H4 (cell line): ENCODE data around the gene JADE2. TPM values are rescaled to one million over a fixed set of nuclear protein-coding genes. Genes with fewer than 3 reads are reported as not detected.
"Not testable (repeated sequence)": the region's sequence is repeated elsewhere in the genome, so short reads cannot be mapped to it uniquely, and the experiment has no call there.

ENCODE experiments used
- DNase-seq: peaks from one replicate; pipeline ENCODE4 v3.0.0-alpha.2; 2015; ENCODE audit warnings: low spot score
- total RNA-seq: library from RNA; depleted of rRNA; stranded (reverse); fragments of >200 nt; shearing (Covaris generic); gene quantifications from 2 replicates; pipeline ENCODE4 v1.2.3, GENCODE V29; 2014; rRNA removed

Gene JADE2
- total RNA-seq = 17.9 and 18.1 TPM in 2 replicates

GRCh38 chr5:134524826-134525682, at the start of gene JADE2:
JADE2 (plus strand) TSS chr5:134525670; CDS start chr5:134535858, 10,188 bp downstream.
- peak; percentile 84 for DNase-seq

GRCh38 chr5:134477462-134478245, 47.8 kb upstream of the JADE2 start:
- DNase-seq = no peak

DNA sequence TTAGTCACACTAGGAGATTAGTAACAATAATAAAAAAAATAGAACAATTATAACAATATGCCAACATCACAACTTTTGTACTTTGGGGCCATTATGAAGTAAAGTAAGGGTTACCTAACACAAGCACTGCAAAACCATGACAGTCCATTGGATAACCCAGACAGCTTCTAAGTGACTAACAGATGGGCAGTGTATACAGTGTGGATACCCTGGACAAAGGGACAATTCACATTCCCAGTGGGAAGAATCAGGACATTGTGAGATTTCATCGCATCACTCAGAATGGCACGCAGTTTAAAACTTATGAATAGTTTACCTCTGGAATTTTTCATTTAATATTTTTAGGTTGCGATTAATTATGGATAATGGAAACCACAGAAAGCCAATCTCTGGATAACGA, 45.6 kb upstream of the JADE2 start:
- DNase-seq = no peak

DNA sequence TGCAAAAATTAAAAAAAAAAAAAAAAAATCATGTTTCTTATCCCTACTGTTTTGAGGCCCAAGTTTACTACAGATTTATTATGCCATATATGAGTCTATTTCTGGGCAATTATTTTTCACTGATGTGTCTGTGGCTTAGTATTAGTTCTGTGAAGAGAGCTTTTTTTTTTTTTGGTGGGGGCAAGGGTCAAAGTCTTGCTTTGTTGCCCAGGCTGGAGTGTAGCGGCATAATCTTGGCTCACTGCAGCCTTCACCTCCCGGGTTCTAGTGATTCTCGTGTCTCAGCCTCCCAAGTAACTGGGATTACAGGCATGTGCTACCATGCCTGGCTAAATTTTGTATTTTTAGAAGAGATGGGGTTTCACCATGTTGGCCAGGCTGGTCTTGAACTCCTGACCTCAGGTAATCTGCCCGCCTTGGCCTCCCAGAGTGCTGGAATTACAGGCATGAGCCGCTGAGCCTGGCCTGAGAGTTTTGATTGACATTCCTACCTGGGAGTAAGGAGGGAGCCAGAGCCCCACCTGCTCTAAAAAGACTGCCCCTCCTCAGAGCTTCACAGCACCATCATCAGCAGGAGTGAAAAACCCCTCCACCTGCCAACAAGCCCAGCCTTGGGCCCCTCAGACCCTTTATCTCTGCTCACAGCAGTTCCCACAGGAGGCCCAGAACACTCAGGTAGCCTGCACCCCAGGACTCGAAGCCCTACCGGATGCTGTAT, 36.1 kb upstream of the JADE2 start:
- no peak for DNase-seq

GRCh38 chr5:134490255-134490924, 35.1 kb upstream of the JADE2 start:
- peak; percentile 1 for DNase-seq

GRCh38 chr5:134490925-134491271, 34.6 kb upstream of the JADE2 start:
- no peak for DNase-seq

DNA sequence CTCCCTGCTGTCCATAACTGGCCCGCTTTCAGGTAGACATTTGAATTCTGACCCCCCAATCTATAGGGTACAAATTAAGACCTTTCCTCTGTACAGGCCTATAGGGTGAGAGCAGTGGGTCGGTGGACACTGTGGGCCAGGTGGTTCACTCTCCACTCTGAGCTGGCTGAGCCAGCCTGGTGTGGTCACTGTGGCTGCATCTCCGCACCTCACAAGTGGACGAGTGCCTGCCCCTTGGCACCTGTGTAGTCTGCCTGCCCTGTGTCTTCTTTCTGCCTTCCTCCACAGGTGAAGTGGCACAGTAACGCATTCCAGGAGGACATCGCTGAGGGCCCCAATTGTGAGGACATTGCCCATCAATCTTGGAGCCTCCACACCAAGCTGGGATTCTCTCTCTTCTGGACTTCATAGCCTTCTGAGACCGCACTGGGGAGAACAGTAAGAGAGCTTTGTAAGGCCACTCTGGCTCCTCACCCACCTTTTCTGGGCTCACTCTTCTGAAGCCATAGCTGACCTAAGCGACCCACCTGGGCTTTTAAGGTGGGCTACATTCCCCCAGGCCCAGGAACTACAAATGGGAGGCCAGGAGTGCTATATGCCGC, 33.5 kb upstream of the JADE2 start:
- DNase-seq = peak; percentile 3

DNA sequence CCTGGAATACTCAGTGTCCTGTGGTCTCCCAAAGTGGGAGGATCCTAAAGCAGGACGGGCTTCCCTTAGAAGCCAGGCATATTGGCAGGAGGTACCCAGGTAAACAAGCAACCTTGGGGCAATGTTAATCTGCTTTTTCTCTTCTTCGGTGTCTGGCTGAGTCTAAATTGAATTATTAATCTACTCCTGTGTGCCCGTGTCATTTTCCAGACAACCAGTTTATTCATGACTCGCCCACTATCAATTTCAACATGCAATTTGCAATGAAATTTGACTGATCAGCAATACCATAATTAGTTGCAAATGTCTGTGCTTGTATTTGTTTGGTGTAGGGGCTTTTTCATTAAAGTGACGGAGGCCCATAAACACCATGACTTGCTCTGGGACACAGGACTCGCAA, 32.9 kb upstream of the JADE2 start:
- no peak for DNase-seq

GRCh38 chr5:134493461-134494055, 31.9 kb upstream of the JADE2 start:
- no peak for DNase-seq

GRCh38 chr5:134494780-134495179, 30.7 kb upstream of the JADE2 start:
- DNase-seq = no peak

DNA sequence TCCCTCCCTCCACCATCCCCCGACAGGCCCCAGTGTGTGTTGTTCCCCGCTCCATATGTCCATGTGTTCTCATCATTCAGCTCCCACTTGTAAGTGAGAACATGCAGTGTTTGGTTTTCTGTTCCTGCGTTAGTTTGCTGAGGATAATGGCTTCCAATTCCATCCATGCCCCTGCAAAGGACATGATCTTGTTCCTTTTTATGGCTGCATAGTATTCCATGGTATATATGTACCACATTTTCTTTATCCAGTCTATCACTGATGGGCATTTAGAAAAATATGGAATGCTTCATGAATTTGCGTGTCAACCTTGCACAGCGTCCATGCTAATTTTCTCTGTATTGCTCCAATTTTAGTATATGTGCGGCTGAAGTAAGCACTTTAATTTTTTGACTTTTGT, 25.6 kb upstream of the JADE2 start:
- not testable (repeated sequence) for DNase-seq

GRCh38 chr5:134500699-134501430, 24.6 kb upstream of the JADE2 start:
- peak; percentile 72 for DNase-seq

DNA sequence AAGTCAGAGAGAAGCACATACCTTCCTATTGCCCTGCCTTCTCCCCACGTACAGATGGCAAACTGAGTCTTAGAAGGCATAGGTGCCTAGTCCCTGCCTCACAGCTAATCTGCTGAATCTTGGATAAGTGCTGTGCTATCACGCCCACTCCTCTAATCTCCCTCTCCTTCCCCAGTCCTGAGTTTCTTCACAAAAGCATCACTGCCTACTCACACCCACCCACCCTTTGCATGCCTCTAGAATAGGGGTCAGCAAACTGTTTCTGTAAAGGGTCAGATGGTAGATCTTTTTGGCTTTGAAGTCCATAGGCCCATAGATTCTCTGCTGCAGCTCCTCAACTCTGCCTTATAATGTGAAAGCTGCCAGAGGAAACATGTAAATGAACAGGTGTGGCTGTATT, 23.2 kb upstream of the JADE2 start:
- DNase-seq = no peak

DNA sequence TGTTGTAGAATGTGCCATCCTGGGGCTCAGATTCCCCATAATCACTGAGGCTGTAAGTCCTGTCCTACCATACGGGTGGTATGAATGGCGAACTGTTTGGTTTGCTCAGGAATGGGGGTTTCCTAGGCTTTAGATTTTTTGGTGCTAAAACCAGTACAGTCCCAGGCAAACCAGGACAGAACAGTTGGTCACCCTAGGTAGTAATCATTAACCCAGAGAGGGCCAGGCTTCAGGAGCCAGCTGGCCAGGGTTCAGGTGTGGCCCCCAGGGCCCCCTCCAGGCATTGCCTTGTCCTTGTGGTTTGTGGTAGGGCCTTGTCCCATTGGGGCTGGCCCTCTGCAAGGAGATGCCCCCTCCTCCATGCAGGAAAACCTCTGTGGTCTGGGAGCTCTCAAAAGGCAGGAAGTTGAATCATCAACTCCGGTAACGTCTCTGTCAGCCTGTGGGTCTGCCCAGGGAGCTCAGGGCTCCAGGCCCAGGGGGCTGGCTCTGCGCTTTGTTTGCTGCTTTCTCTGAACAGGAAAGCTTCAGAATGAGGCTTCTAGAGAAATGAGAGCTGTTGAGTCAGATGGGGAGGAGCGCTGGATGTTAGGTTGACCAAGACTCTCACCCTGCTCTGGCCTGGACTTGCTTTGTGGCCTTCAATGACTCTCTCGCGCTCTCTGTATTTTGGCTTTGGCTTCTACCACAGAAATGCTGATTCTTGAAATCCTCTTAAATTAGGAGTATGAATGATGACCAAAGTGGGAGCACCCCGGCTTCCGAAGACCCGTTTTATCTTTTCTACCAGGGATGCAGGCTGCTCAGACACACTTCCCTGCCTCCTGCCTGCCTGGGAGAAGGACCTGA, 22.2 kb upstream of the JADE2 start:
- peak; percentile 99 for DNase-seq

DNA sequence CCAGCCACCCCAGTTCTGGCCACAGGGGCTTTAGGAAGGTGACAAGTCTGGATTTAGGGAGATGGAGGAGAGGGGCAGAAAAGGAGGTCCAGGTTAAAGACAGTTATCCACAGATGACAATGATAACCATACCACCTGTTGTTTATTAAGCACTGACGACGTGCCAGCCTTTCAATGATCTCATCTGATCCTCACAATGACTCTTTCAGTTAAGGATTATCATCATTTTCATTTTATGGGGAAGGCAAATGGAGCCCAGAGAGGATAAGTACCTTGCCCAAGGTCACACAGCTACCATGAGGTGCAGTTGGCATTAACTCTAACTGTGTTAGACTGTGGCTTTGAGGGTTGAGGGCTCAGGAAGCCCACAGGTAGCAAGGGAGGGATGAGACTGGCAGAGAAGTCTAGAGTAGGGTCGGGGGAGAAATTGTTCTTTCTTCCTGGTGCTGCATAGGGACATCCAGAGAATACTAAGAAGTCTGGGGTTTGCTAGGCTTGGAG, 21.5 kb upstream of the JADE2 start:
- peak; percentile 35 for DNase-seq

DNA sequence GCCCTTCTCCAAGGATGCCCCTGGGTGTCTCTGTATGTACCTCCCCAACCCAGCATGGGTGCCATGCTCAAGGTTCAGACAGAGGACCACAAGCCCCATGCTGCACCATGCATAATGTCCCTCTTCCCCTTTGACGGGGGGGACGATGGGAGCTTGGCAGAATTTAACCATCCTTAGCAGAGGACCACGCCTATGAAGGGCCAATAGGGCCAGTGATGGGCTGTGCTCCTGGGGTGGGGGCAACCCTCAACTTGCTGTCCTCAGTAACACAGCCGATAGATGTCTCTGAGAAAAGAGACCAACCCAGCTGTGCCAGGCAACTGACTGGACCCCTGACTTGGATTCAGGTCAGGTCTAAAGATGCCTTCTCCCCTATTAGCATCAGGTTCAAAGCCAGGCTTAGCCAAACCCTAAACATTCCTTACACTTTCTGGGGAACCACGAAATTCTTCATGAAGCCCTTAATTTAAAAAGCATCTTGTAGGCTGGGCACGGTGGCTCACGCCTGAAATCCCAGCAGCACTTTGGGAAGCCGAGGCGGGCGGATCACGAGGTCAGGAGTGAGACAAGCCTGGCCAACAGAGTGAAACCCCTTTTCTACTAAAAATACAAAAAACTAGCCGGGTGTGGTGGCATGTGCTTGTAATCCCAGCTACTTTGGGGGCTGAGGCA, 20.7 kb upstream of the JADE2 start:
- DNase-seq = peak; percentile 2

DNA sequence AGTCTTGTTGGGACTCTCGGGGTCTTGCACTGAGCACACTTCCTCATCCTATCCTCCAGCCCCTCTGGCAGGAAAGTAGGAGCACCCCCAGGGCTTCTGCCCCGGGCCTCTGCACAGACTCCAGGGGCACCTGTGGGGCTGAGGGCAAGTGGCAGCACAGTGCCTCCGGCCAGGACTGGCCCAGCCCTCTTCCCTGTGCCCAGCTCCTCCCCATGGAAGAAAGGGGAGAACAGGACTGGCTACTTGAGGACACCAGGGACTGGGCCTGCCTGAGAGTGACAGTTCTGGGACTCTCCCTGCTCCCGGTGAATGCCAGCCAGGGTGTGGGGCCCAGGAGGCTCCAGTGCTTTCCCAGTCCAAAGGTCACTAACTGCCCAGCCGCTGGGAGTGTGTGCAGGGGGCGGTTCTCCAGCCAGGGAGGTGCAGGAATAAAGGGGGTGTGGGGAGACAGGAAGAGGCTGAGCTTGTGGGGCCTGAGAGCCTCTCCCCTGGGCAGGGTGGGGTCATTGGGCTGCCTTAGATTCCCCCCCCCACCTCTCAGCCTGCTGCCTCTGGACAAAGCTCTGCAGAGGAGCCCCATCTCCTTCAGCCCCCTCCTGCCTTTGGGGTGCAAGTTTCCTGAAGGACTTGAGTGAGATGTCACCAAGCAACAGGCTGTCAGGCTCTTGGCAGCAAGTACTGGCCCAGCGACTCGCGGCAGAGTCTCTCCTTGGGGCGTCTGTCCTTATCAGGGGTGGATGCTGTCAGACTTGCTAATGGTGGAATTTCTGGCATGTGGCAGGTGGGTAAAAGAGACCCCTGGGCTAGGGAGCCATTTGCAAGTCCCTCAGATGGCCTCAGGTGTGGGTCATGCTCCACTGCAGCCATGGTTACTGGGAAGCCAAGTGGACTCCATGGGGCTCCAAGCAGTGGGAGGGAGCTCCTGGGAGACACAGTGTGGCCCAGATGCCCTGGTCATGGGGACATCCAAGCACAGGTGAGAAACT, 19.1 kb upstream of the JADE2 start:
- peak; percentile 84 for DNase-seq
